Astrocyte of the spinal cord (primary cell): ENCODE data around the gene AATF.

Experiments
- DNase-seq: peaks from one replicate; pipeline ENCODE4 v3.0.0; 2011; ENCODE audit warnings: low read depth, low spot score
- H3K4me3 ChIP-seq: 2 replicates; pipeline ENCODE4 v1.5.1; 2011; ENCODE audit warnings: low read depth, mild to moderate bottlenecking, low read length, moderate library complexity
- in situ Hi-C: cut with HindIII; loops from 2 replicates; pipeline ENCODE4 v1.10.0; 2017; ENCODE audit warnings: low sequenced_read_pairs
- TF ChIP-seq, protein P1 (sequence below): IDR thresholded peaks from 2 replicates; pipeline ENCODE4 v1.5.1; 2012; ENCODE audit warnings: low read depth, mild to moderate bottlenecking, low read length, inconsistent platforms

The AATF gene

DNA sequence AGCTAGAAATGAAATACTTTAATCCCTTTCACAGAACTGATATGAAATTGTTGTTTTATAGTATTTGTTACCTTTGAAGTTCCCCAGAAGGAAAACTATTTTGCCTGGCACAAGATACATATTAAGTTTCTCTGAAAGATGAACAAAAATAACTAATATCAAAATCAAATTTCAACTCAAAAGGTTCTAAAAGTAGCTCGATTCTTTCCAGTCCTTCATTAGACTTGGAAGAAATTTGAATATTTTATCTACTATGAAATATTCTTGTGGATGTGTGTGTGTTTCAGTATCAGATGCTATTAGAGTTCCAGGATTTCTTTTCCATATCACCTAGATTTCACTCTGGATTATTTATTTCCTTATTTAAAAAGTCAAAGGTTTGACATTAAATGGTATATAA is 3.6 kb upstream of the AATF start:
- in situ Hi-C loops, result no loop called here
- TF ChIP-seq, protein P1, sequence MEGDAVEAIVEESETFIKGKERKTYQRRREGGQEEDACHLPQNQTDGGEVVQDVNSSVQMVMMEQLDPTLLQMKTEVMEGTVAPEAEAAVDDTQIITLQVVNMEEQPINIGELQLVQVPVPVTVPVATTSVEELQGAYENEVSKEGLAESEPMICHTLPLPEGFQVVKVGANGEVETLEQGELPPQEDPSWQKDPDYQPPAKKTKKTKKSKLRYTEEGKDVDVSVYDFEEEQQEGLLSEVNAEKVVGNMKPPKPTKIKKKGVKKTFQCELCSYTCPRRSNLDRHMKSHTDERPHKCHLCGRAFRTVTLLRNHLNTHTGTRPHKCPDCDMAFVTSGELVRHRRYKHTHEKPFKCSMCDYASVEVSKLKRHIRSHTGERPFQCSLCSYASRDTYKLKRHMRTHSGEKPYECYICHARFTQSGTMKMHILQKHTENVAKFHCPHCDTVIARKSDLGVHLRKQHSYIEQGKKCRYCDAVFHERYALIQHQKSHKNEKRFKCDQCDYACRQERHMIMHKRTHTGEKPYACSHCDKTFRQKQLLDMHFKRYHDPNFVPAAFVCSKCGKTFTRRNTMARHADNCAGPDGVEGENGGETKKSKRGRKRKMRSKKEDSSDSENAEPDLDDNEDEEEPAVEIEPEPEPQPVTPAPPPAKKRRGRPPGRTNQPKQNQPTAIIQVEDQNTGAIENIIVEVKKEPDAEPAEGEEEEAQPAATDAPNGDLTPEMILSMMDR, result no peak
- no peak overlapping the region for H3K4me3 ChIP-seq
- no peak for DNase-seq

- TF ChIP-seq, protein P1, result no peak
- in situ Hi-C loops, result no loop called here
These were observed 2.6 kb upstream of the AATF start for GRCh38 chr17:36945959-36946725.

GRCh38 chr17:36946726-36947091 is 2.0 kb upstream of the AATF start:
- in situ Hi-C loops, result no loop called here
- no peak for DNase-seq
- TF ChIP-seq, protein P1, result no peak
- no peak overlapping the region for H3K4me3 ChIP-seq

More at GRCh38 chr17:36945959-36946725, 2.6 kb upstream of the AATF start:
- no peak for DNase-seq
- no peak overlapping the region for H3K4me3 ChIP-seq

GRCh38 chr17:36947922-36948716 is 635 bp upstream of the AATF start:
- no peak for DNase-seq
- H3K4me3 ChIP-seq, result peak overlapping the region; percentile 68
- in situ Hi-C loops, result no loop called here
- TF ChIP-seq, protein P1, result no peak

DNA sequence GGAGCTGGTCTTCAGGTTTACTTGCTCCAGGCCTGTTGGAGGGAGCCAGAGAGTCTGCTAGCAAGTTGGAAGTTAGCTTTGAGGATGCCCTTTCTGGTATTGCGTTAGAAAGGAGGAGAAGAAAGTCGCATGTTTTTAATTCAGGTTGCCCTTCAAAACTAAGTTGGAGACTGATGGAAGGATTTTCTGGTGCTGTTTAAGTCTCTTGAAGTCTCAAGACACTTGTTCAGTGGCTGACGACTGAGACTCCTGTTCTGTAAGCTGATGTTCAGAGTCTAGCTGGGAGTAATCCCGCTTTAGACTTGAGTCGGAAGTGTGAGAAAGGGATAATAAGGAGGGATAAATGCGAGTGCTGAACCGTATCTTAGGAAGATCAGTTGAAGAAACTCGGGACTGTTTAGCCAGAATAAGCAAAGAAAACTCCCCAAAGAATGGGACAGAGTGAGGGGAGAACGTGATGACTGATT is 740 bp downstream of the AATF start:
- TF ChIP-seq, protein P1, result no peak
- peak; percentile 63 for DNase-seq
- peak overlapping the region; percentile 68 for H3K4me3 ChIP-seq
- in situ Hi-C loops, result no loop called here

DNA sequence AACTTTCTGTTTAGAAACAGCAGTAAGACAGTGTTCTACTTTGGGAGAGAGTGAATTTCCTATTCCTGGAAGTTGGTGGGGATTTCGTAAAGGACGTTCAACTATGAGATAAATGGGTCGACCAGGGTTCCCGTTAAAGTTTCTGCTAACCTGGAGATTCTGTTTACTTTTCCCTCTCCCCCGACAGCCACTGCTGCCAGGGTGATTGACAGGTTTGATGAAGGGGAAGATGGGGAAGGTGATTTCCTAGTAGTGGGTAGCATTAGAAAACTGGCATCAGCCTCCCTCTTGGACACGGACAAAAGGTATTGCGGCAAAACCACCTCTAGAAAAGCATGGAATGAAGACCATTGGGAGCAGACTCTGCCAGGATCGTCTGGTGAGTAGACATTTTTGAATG is 1.3 kb downstream of the AATF start:
- in situ Hi-C loops, result no loop called here
- TF ChIP-seq, protein P1, result no peak
- DNase-seq, result no peak
- H3K4me3 ChIP-seq, result peak overlapping the region; percentile 68
